Breast epithelium (tissue), 3 donors: ENCODE results near the gene CNBP.
"Not testable (repeated sequence)": the region's sequence is repeated elsewhere in the genome, so short reads cannot be mapped to it uniquely, and the experiment has no call there.

Experiments used
- CTCF ChIP-seq, 3 donors: fragments of 450-650 bp; IDR thresholded peaks; one replicate each; pipeline ENCODE4 v1.5.1; 2016 to 2017; ENCODE audit warnings: antibody characterized with exemption in 3 of 3, mild to moderate bottlenecking in 3 of 3, moderate library complexity in 3 of 3
- POLR2A ChIP-seq: fragments of 450-650 bp; IDR thresholded peaks from one replicate; pipeline ENCODE4 v1.6.1; 2016; ENCODE audit warnings: antibody characterized with exemption, mild to moderate bottlenecking, moderate library complexity

- TF ChIP-seq POLR2A; CTCF (IDR thresholded peaks at IDR 0.05): not testable (repeated sequence)
Observed at GRCh38 chr3:129136275-129136674, 47.4 kb downstream of the CNBP start.
